A673 (cell line): ENCODE data around the gene RIPK1. TPM values are rescaled to one million over a fixed set of nuclear protein-coding genes. Genes with fewer than 3 reads are reported as not detected.
A peak's percentile ranks its signal among the peaks of the same experiment; 100 is the strongest.

ENCODE experiments used
- BruUV-seq: library from RNA; stranded (reverse); fragments of 400-500 nt; replicated peaks from 2 replicates; lab custom pipeline; 2021; lab: Mats Ljungman, UMichigan
- CTCF ChIA-PET: fragments of 300-600 bp; sonication (Branson Sonifier 250); formaldehyde crosslinking; loops from one replicate; lab custom pipeline; 2022; ENCODE audit warnings: antibody characterized with exemption; lab: Charles Lee
- POLR2A ChIA-PET: fragments of 300-600 bp; sonication (Branson Sonifier 250); formaldehyde crosslinking; loops from one replicate; lab custom pipeline; 2022; ENCODE audit warnings: antibody characterized with exemption; ENCODE audit not compliant: low non-redundant PET; lab: Charles Lee
- DNase-seq: peaks from one replicate; pipeline ENCODE4 v3.0.0-alpha.2; 2015; ENCODE audit warnings: low spot score
- H3K27ac ChIP-seq: fragments of 200-600 bp; sonication (generic); 2 replicates; pipeline ENCODE4 v1.5.1; 2016; ENCODE audit warnings: mixed run types, low read depth, mild to moderate bottlenecking, mixed read lengths, antibody characterized with exemption, low read length; ENCODE audit not compliant: poor library complexity, severe bottlenecking
- H3K27me3 ChIP-seq: fragments of 200-600 bp; sonication (generic); replicated peaks from 2 replicates; pipeline ENCODE4 v1.6.1; 2017; ENCODE audit warnings: mixed run types, low read depth, mild to moderate bottlenecking, mixed read lengths, antibody characterized with exemption, low read length; ENCODE audit not compliant: insufficient read depth, poor library complexity
- H3K36me3 ChIP-seq: fragments of 200-600 bp; sonication (generic); 2 replicates; pipeline ENCODE4 v1.6.1; 2016; ENCODE audit warnings: mixed run types, mild to moderate bottlenecking, mixed read lengths, antibody characterized with exemption, low read length; ENCODE audit not compliant: insufficient read depth, poor library complexity, severe bottlenecking
- H3K4me1 ChIP-seq: fragments of 200-600 bp; sonication (generic); 2 replicates; pipeline ENCODE4 v1.6.1; 2017; ENCODE audit warnings: mixed run types, mild to moderate bottlenecking, mixed read lengths, antibody characterized with exemption, low read length; ENCODE audit not compliant: insufficient read depth, poor library complexity, severe bottlenecking
- H3K4me3 ChIP-seq: fragments of 200-600 bp; sonication (generic); 2 replicates; pipeline ENCODE4 v1.5.1; 2016; ENCODE audit warnings: low read depth, mixed run types, mild to moderate bottlenecking, mixed read lengths, low read length; ENCODE audit not compliant: poor library complexity, severe bottlenecking
- H3K9me3 ChIP-seq: fragments of 200-600 bp; sonication (generic); 2 replicates; pipeline ENCODE4 v1.6.1; 2016; ENCODE audit warnings: mixed run types, low read depth, mild to moderate bottlenecking, mixed read lengths, antibody characterized with exemption, low read length; ENCODE audit not compliant: poor library complexity, severe bottlenecking
- CTCF ChIP-seq: fragments of 300-800, 200-600 bp; sonication (generic); conservative IDR thresholded peaks from 2 replicates; pipeline ENCODE4 v1.5.1; 2017; ENCODE audit warnings: low read depth, mild to moderate bottlenecking, antibody characterized with exemption, low read length, moderate library complexity, mixed read lengths
- EZH2 ChIP-seq: fragments of 200-600 bp; sonication (generic); IDR thresholded peaks from 2 replicates; pipeline ENCODE4 v1.6.1; 2017; ENCODE audit warnings: borderline replicate concordance, low read depth, mild to moderate bottlenecking, mixed read lengths, antibody characterized with exemption, low read length; ENCODE audit not compliant: poor library complexity, severe bottlenecking
- intact Hi-C: fragments of 100-400 bp; cut with micrococcal nuclease; formaldehyde crosslinking; loops from one replicate; pipeline ENCODE4 v1.10.0; 2022; ENCODE audit not compliant: unreplicated experiment
- total RNA-seq: library from RNA; stranded (reverse); gene quantifications from 2 replicates; pipeline ENCODE4 v1.2.3, GENCODE V29; 2021

RIPK1 gene
- total RNA-seq, 1 experiment from 2014 or later = 15.0 TPM

GRCh38 chr6:3119040-3119723, 50.9 kb downstream of the RIPK1 start:
- Histone ChIP-seq H3K4me3 (peak overlapping the region; percentile 76), H3K4me1 (peaks cover 4% of the 10 kb centered on the region), H3K36me3 (no peaks in the 10 kb centered on the region), H3K27me3 (no peaks in the 10 kb centered on the region), H3K9me3 (no peaks in the 10 kb centered on the region), H3K27ac (peak overlapping the region; percentile 86)
- CTCF ChIA-PET = interaction anchor here (0.9 to 1.1 kb wide), 2 partner anchors 132 to 167 kb away, joined by 3 read pairs; no protein-coding TSS in a partner anchor
- TF ChIP-seq EZH2 = no peak
- TF ChIP-seq CTCF = no peak
- TSS peak; percentile 46 for BruUV-seq
- DNase-seq = no peak
- POLR2A ChIA-PET = no interaction called here
- intact Hi-C loops = no loop called here

GRCh38 chr6:3120765-3121089, 52.4 kb downstream of the RIPK1 start:
- Histone ChIP-seq H3K36me3 (no peaks in the 10 kb centered on the region), H3K27me3 (no peaks in the 10 kb centered on the region), H3K4me3 (no peak overlapping the region), H3K27ac (no peak overlapping the region), H3K4me1 (peaks cover 4% of the 10 kb centered on the region), H3K9me3 (no peaks in the 10 kb centered on the region)
- POLR2A ChIA-PET = no interaction called here
- DNase-seq = no peak
- no TSS peak for BruUV-seq
- TF ChIP-seq CTCF (no peak), EZH2 (no peak)
- intact Hi-C loops = loop anchor here (10.0 kb wide), 1 partner anchor 614 kb away; no protein-coding TSS in a partner anchor
- CTCF ChIA-PET = no interaction called here

GRCh38 chr6:3122823-3123182, 54.5 kb downstream of the RIPK1 start:
- H3K27ac ChIP-seq = no peak overlapping the region
- DNase-seq = no peak
- no peaks in the 10 kb centered on the region for H3K27me3 ChIP-seq
- no TSS peak for BruUV-seq
- peaks cover 3% of the 10 kb centered on the region for H3K4me1 ChIP-seq
- no peak overlapping the region for H3K4me3 ChIP-seq
- ChIA-PET POLR2A (no interaction called here), CTCF (interaction anchor here (0.6 kb wide), 1 partner anchor 56 kb away, joined by 8 read pairs; no protein-coding TSS in a partner anchor)
- H3K9me3 ChIP-seq = no peaks in the 10 kb centered on the region
- TF ChIP-seq EZH2 (no peak), CTCF (no peak)
- intact Hi-C loops = loop anchor here (10.0 kb wide), 1 partner anchor 612 kb away; no protein-coding TSS in a partner anchor
- H3K36me3 ChIP-seq = no peaks in the 10 kb centered on the region
